HG02763 (cell line): ENCODE data around the gene TEX14.
"Not testable (repeated sequence)": the region's sequence is repeated elsewhere in the genome, so short reads cannot be mapped to it uniquely, and the experiment has no call there.

Source experiments
- ATAC-seq: cut with Tn5 transposase; IDR thresholded peaks from one replicate; pipeline ENCODE4 v1.9.1; 2021; ENCODE audit warnings: mild to moderate bottlenecking, moderate library complexity; ENCODE audit not compliant: unreplicated experiment

Gene TEX14

DNA sequence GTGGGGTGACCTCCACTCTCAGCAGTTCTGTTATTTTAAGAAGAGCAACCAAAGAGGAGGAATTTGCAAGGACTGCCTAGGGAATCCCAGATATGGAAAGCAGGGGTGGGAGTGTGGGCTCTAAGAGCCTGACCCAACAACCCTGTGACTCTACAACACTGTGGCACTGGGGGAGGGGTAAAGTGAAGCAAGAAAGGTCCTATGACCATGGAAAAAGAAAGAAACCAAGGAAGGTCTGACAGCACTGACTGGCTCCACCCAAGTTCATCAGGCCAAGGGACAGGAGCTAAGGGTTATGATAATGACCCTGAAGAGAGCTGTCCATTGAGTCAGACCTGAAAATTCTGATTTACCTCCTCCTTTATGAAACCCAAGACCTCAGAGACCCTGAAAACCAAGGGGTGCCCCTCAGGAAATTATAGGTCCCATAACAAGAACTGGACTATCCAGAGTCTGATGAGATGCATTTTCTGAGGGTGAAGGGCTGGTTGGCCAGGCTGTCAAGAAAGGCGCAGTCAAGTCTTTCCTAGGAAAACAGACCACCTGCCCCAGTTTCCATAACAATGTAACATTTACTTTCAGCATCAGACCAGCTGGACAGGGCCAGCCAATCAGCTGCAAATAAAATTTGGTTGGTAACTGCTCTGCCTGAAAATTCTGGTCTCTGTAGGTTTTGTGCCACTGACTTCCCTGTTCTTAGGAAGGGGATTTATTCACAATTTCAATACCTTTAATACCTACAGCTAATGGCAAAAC is 123.6 kb downstream of the TEX14 start:
- no peak for ATAC-seq

DNA sequence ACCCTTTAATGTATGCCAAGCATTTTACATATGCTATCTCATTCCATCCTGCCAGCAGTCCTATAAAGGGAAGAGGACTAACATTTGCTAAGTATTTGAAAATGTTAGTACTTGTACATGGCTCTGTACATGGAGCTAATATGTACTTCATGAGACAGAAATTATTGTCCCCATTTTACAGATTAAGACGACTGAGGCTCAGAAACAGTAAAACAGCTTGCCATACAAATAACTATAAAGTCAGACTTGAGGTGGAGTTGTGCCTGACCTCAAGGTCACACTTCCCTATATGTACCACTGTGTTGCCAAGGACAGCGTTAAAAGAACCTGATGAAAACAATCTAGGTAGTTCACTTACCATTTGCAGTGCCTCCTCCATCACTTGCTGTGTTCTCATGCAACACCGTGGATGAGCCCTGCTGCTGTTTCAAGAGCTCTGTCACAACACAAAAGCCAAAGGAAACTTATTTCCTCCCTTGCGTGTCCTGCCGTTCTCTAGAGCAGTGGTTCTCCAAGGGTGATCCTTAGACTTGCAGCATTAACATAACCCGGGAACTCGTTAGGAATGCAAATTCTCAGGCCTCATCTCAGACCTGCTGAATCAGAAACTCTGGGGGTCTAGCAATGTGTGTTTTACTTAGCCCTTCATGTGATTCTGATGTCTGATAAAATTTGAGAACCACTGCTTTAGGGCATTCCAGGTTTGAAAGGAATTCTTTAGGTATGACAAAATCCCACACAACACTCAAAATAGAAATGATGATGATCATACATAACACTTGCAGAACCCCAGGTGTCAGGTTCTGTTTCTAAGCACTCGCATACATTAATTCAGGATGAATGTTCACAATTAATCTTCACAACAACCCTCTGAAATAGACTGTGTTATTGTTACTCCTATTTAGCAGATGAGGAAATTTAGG is 126.2 kb downstream of the TEX14 start:
- ATAC-seq: no peak

DNA sequence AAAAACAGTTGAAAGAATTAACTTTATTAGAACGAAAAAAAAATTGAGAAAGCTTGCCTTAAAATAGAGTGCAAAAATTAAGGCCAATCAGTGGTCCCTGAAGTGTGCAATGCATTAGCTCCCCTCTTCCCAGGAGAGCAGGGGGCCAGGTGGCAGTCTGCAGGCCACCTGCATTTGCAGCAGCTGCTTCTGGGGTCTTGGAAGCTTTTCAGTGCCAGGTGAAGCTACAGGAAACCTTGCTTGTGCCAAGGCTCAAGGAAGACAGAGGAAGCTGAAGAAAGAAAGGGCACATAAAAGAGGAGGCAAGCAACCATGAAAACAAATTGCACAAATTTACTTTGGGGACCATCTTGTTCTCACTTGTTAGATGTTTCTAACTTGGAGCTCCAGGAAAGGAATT is 126.9 kb downstream of the TEX14 start:
- ATAC-seq: no peak

DNA sequence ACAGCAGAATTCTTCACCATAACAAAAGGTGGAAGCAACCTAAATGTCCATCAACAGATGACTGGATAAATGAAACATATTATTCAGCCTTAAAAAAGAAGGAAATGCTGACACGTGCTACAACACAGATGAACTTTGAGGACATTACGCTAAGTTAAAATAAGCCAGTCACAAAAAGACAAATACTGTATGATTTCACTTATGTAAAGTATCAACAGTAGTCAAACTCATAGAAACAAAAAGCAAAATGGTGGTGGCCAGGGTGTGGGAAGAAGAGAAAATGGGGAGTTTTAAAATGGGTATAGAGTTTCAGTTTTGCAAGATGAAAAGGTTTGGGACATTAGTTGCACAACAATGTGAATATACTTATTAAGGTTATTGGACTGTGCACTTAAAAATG is 127.6 kb downstream of the TEX14 start:
- no peak for ATAC-seq

DNA sequence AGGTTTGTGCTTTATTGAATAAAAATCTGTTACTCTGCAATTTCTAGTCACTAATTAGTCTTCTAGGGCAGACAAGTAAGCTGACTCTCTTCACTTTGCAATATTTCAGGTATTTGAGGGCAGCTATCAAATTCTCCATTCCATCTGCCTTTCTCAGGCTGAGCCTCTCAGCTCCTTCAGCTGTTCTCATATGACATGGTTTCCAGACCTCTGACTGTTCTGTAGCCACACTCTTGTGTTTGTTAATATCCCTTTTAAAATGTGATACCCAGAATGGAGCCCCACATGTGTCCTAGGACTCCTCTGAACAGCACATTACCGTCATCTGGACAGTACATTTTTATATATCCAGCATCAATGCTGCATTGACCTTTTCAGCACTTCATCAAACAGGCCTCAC is 131.3 kb downstream of the TEX14 start:
- no peak for ATAC-seq

DNA sequence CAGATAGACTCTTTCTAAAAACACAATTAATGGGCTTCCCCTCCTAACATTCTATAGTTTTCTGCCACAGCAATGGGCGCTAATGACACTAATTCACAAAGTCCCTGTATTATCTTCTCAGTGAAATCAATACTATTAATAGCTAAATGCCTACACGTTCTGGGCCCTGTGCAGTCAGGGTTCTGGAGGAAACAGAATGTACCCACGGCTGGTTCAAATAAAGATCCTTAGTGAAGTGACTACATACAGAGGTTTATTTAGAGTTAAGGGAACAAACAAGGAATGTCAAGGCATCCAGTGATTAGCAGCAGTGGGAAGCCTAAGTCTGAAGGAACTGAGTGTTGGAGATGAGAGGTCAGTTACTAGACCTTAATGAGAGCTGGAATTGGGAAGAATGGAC is 133.9 kb downstream of the TEX14 start:
- ATAC-seq: no peak

DNA sequence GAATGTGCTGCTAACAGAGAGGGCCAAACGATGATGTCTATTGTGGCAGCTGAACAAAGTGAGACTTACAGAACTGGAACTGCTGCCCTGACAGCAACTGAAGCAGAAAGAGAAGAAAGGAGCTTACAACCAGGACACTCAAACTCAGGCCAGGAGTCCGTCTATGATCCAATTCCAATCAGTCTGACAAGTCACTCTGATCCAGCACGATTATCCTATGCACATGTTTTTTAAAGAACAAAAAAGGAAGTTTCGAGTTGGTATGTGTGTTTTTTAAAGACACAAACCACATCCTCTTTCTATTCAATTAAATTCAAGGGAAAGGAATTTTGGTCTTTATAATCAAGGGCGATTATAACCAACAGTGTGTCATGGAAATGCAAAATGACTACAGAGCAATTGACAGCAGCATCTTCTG is 135.0 kb downstream of the TEX14 start:
- ATAC-seq: no peak

DNA sequence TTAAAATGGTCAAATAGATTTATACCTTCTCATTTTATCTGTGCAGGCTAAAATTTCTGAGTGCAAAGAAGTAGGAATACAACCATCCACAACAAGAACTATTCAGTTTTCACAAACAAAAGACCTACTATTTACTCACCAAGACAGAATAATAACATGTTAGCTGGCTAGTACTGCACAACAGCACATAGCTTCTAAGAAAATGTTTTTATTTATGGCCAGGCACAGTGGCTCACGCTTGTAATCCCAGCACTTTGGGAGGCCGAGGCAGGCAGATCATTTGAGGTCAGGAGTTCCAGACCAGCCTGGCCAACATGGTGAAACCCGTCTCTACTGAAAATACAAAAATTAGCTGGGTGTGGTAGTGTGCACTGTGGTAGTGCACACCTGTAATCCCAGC is 136.7 kb downstream of the TEX14 start:
- ATAC-seq: not testable (repeated sequence)

DNA sequence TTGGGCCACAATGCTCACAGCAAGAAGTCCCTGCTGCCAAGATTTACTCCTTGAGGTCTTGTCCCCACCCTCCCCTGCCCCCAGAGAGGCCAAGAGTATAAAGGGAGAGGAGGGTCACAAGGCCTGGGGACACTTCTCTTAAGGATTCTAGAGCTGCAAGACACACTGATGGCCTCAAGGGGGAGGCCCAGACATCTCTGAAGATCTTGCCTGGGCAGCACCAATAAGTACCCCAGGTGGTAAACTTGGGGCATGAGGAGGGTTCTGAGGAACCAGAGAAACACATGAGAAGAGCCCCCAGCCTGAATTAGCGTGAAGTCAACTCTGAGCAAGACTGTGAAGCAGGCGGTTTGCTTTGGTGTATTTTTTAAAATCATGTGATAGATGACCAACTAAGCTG is 150.6 kb downstream of the TEX14 start:
- no peak for ATAC-seq

DNA sequence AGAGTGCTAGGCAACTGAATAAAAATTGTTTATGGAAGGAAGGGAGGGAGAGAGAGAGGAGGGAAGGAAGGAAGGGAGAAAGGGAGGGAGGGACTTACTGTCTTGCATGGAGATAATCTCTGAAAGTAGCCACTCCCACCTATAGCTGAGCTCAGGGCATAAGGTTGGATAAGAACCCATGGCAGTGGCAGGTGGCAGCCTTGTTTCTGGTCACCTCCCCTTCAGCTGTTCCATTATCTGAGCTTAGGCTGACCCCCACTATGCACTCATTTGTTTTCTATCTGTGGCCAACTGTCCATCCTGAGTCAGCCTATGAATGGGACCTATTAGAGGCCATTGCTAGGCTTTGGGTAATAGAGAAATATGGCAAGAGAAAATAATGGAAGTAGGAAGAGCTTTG is 152.1 kb downstream of the TEX14 start:
- no peak for ATAC-seq

DNA sequence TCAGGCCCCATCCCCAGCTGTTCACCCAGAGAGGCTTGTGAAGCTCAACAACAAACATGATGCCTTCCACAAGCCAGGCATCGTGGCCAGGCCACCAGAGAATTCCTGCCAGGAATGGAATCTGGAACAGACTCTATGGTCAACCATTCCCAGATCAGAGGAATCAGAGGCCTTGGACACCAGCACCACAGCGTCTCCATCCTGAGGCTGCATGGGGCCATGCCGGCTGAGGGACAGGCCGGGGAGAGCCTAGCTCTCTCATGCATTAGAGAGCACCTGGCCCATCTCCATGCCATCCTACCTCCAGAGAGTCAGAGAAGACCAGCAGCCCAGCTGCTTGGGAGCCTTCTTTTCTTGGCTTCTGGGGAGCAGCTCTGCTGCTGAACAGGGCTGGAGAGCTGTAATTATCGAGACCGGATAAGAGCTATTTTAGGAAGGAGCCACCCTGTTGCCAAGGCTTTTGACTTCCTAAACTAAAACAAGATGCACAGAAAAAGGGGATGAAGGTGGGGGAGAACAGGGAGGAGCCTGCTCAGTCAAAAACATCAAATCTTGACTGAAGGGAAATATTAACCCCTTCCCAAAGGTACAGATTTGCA is 152.9 kb downstream of the TEX14 start:
- no peak for ATAC-seq

DNA sequence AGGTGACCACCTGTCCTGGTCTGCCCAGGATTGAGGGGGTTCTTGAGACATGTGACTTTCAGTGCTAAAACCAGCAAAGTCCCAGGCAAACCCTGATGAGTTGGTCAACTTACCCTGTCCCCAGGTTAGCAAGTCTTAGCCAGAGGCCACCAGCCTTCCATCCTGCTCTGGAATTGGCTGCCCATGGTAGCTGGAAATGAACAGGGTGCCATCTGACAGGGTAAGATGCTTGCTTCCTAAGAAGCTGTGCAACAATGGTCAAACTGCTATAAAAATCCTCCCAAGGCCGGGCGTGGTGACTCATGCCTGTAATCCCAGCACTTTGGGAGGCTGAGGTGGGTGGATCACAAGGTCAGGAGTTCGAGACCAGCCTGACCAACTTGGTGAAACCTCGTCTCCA is 154.6 kb downstream of the TEX14 start:
- ATAC-seq: no peak

DNA sequence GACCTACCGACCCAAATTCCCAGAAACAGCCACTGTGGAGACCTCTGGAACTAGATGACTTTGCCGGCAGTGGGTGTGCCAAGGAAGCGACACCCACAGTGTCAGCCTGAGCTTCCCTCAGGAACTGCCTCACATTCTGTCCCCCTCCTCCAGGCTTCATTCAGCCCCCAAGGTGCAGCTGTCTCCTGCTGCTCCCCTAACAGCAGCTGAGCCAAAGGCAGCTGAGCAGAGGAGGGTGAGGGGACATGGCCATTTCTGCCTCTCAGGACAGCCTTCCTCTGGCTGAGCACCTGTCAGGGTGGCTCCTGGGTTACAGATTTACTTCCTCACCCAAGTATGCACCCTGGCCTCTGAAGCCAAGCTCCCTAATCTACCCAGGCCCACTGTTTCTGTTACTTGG is 155.3 kb downstream of the TEX14 start:
- ATAC-seq: no peak

DNA sequence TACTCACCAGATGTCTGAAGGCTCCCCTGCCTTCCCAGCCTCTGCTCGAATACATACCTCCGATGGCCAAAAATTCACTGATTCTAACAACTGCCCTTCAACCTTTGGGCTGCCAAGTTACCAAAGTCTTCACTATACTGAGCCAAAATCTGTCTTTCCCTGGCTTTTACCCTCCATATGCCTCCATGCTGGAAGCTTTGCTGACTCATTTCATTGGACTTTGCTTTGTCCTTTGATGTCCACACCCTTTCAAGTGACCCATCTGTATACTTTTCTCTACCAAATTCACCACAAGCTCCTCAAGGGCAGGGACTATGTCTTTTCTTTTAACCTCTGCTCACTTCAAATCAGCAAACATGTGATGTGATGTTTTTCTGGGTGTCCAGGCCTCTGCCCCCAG is 156.4 kb downstream of the TEX14 start:
- ATAC-seq: no peak

DNA sequence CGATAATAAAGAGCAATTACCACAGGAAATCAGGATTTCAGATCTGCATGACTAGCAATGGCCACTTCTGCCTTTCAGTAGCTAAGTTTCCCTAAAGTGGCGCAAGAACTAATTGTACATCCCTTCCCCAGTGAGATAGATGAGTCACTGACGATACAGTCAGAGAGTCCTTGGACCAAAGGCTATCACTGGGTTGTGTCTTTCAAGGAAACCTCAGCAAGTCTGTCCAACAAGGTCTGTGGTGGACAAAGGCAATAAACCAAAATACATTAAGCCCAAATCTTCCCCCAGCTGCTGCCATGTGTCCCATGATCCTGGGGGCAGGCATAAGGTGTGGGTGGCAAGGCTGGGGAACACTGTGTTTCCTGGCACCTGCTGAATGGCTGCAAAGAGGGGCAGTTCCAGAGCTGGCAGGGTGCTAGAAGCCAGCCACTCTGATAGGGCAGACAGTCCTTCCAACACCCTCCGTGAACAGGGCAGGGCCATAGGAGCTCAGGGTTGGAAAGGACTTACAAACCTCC is 156.9 kb downstream of the TEX14 start:
- ATAC-seq: no peak

DNA sequence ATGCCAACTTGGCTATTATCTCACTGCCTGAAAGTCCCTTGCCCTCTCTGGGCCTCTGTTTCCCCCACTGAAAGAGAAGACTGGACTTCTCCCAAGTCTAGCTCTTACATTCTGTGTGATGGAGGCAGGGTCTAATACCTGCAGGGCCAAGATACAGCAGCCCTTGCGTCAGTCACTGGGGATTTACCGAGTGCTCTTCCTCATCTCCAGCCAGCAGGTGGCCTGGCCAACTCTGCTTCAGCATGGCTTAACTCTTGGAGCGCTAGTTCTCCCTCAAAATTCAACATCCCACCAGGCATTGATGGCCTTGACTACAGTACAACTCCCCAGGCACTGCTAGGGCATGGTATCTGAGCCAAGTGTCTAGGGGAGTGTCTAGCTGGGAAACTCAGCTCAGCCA is 157.5 kb downstream of the TEX14 start:
- no peak for ATAC-seq

DNA sequence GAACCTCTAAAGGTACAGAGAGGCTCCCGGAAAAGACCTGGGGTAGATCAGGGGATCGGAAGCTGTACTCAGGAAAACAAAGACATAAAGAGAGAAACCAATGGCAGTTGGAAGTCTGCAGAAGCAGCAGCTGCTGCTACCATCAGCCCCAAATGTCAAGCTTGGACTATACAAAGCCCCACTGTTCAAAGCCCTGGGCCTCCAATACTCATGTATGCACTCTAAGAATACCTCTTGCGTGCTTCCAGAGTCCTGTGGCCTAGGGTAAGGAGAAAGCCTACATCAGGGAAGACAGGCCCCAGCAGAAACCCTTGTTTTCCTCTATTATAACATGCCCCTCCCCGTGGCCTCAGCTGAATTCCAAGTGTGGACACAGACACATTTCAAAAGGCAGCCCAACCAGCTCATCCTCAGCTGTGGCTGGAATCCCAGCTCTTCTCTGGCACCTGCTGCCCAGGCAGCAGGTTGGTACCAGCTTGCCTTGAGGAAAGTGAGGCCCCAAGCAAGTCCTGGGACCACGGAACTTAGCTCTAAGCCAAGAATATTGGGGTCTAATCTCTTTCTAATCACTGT is 158.1 kb downstream of the TEX14 start:
- ATAC-seq: no peak

DNA sequence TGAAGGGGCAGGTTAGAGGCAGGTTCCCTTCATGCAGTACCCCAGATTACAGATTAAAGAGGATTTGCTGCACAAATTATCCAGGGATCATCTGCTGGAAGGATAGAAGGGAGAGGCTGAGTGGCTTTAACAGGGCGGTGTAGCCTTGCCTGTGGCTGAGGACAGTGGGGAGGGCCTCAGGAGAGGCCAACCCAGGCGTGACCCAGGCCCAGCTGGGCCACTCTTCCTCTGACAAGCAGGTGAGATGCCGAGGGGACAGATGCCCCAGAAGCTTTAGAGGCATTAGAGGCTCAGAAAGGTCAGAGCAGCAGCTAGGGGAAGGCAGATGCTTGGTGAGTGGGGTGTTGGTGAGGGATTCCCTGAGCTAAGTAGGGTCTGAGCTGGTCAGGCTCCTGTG is 159.3 kb downstream of the TEX14 start:
- no peak for ATAC-seq

DNA sequence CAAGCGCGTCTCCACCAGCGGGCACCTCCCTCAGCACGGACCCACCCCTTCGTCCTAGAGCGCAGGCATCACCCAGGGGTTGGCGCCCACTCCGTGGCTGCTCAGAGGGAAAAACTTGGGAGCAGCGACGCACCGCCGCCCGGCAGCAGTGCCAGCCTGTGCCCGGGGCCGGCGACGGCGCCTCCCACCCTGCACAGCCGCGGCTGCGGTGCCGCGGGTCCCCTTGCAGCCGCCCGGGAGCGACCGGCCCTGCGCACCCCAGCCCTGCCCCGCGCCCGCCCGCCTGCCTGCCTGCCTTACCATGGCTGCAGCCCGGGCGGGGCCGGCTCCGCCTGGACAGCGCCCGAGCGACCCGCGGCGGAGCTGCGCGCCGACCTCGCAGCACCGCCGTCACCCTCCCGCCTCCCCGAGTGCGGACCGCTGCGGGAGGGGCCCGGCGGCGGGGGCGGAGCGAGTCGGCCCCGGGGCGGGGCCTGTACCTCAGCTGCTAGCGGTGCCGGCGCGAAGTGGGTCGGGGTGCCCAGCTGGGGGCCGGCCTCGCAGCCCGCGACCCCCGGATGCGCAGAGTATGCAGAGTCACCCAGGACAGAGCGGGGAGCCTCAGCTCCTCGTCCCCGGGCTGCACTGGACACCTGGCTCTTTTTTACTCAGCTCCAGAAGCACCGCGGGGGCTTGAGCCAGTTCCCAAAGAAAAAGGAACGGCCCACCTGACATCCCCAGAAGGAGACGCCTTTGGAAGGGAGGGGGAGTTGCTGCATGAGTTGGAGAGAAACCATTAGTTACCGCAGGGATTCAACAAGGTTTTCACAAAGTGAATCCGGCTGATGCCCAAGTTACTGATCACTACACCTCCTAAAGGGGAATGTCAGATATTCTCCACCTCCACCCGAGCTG is 159.9 kb downstream of the TEX14 start:
- ATAC-seq: peak; percentile 59

DNA sequence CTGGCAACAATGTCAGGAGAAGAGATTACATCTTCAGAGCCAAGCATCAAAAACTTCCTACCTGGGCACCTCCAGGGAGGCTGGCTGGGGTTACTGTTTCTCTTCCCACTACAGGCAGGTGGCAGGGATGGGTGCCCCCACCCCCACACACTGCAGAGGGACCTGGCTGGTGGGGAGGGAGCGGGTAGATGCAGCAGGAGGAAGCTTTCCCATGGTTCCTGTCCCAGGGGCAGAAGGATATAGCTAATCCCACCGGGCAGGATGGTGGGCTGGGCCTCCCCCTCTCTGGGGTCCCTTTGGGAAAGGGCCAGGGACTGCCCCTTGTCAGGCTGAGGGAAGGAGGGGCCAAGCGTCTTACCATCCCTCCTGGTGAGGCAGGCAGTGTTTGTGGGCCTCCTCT is 160.7 kb downstream of the TEX14 start:
- no peak for ATAC-seq
